ENCODE data around the gene RTP1.

The RTP1 gene

DNA sequence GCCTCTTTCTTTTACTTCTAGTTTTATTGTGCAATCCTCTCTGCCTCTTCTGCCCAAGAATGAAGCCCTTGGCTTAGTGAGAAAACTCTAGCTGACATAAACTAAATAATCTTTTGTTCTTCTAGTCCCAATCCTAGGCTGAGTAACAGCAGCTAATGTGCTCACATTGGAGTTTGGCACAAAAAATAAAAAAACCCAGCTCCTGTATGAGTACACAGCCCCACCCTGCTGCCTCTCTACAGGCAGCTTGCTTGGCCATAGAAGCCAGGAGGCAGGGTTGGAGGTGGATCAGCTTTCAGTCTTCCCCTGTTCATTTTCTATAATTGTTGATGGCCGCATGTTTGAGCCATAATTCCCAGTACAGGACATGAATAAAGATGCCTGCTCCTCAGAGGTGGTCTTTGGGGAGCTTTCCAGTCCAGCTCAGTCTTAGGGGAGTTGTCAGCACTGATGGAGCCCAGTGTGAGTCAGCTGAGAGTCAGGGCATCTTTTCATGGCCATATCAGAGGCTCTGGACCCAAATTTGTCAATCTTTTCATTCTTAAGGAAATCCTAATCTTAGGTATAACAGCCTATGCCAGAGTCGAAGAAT lies 46.7 kb downstream of the RTP1 start:
- POLR2A ChIA-PET: no interaction called here
- DNase-seq (ENCODE audit: extremely low spot score): no peak
- CTCF ChIA-PET: interaction anchor here (1.1 kb wide), 1 partner anchor 15 kb away, joined by 3 read pairs; no protein-coding TSS in a partner anchor
- no peak for TF ChIP-seq ARNT (IDR thresholded peaks at IDR 0.05)
- TF ChIP-seq HDGF (IDR thresholded peaks at IDR 0.05; ENCODE audit: borderline replicate concordance): no peak
- TF ChIP-seq ZNF384 (IDR thresholded peaks at IDR 0.05): no peak
- no peak for TF ChIP-seq FOXA1 (IDR thresholded peaks at IDR 0.05)
- TF ChIP-seq SUZ12 (IDR thresholded peaks at IDR 0.05): no peak
- TF ChIP-seq FOXM1 (IDR thresholded peaks at IDR 0.05; ENCODE audit: borderline replicate concordance): no peak
- no peak for TF ChIP-seq ELF4 (IDR thresholded peaks at IDR 0.05)
- no peak for TF ChIP-seq NFRKB (IDR thresholded peaks at IDR 0.05)
- TF ChIP-seq L3MBTL2 (conservative IDR thresholded peaks at IDR 0.05): no peak

DNA sequence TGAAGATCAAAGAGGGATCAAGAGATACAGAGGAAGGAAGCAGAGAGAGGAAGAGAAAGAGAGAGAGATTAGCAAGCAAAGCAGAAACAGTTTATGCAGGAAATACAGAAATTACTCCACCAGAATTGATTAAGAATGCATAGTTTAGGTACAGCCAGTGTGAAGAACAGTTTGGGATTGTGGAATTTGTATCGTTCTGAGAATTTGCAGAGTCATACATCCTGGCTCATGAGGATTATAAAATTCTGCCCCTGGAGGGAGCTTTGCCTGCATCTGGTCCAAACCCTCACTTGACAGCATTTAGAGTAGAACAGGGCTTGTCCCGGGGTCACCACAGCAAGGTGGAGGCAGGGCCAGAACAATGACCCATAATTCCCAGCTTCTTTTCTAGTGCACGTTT lies 50.1 kb downstream of the RTP1 start:
- POLR2A ChIA-PET: no interaction called here

More for the DNA sequence above, 50.1 kb downstream of the RTP1 start:
- DNase-seq (ENCODE audit: extremely low spot score): no peak
- CTCF ChIA-PET: no interaction called here
- no peak for TF ChIP-seq L3MBTL2 (conservative IDR thresholded peaks at IDR 0.05)
- no peak for TF ChIP-seq ZNF384 (IDR thresholded peaks at IDR 0.05)
- TF ChIP-seq FOXA1 (IDR thresholded peaks at IDR 0.05): no peak
- no peak for TF ChIP-seq HDGF (IDR thresholded peaks at IDR 0.05; ENCODE audit: borderline replicate concordance)
- no peak for TF ChIP-seq TARDBP (IDR thresholded peaks at IDR 0.05)
- no peak for TF ChIP-seq FOXM1 (IDR thresholded peaks at IDR 0.05; ENCODE audit: borderline replicate concordance)
- no peak for TF ChIP-seq SP1 (IDR thresholded peaks at IDR 0.05)
- TF ChIP-seq ELF4 (IDR thresholded peaks at IDR 0.05): no peak
- TF ChIP-seq FOXK2 (IDR thresholded peaks at IDR 0.05): no peak
- TF ChIP-seq CTBP1 (IDR thresholded peaks at IDR 0.05; ENCODE audit: borderline replicate concordance): no peak
- TF ChIP-seq SUZ12 (IDR thresholded peaks at IDR 0.05): no peak

Data from HEK293T (cell line).